Fibroblast of the aortic adventitia (primary cell): ENCODE measurements around the gene MTG1. TPM values are rescaled to one million over a fixed set of nuclear protein-coding genes. Genes with fewer than 3 reads are reported as not detected.
"Not testable (repeated sequence)": the region's sequence is repeated elsewhere in the genome, so short reads cannot be mapped to it uniquely, and the experiment has no call there.

Experiments used
- DNase-seq: peaks from one replicate; pipeline ENCODE4 v3.0.0-alpha.2; 2010; ENCODE audit warnings: low read depth
- H3K4me3 ChIP-seq: 2 replicates; pipeline ENCODE4 v1.5.1; 2011; ENCODE audit warnings: low read depth, mild to moderate bottlenecking, control low read depth, low read length, moderate library complexity
- total RNA-seq: library from RNA; depleted of rRNA; stranded (reverse); fragments of >200 nt; gene quantifications from 2 replicates; pipeline ENCODE4 v1.2.3, GENCODE V29; 2012; ENCODE audit warnings: low replicate concordance
- TF ChIP-seq, protein P1 (sequence below): IDR thresholded peaks from 2 replicates; pipeline ENCODE4 v1.5.1; 2011; ENCODE audit warnings: mild to moderate bottlenecking, low read length, control low read depth, inconsistent platforms; ENCODE audit not compliant: insufficient read depth

The MTG1 gene
- total RNA-seq, 1 donor = 25.4 TPM

DNA sequence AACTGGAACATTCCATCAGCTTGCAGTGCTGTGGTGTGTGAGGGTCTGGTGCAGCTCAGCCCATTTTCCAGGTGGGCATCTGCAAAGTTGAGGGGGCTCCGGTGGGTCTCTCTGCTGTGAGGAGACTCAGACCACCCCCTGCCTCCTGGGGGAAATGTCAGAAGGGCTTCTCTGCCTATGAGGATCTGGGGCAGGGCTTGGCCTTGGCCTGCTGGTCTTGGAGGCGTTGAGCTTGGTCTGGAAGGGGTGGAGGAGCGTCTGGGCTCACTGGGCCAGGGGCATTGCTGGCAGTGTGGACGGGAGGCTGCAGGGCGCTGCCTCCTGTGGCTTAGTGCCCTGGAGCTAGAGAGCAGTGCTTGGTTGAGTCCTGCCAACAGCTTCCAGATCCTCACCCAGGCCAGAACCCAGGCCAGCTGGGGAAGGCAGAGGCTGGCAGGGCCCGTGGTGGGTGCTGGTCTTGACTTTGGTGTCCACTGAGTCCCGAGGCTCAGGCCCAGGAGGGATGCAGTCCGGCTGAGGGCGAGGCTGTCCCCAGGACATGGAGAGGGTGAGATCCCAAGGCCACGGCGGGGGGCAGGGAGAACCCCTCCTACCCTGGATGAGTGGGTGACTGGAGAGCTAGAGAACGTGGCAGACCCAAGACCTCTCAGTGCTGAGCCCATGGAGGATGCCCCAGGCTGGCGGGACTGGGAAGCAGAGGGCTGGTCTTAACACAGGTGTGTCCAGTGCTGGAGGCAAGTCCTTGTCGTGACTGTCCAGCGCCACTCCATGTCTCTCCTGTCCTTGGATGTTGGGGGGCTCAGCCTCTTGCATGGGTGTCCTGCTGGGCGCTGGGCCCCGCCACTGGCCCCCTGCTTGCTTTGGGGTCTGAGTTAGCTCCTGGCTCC is 27.6 kb downstream of the MTG1 start:
- H3K4me3 ChIP-seq = no peak overlapping the region
- TF ChIP-seq, protein P1, sequence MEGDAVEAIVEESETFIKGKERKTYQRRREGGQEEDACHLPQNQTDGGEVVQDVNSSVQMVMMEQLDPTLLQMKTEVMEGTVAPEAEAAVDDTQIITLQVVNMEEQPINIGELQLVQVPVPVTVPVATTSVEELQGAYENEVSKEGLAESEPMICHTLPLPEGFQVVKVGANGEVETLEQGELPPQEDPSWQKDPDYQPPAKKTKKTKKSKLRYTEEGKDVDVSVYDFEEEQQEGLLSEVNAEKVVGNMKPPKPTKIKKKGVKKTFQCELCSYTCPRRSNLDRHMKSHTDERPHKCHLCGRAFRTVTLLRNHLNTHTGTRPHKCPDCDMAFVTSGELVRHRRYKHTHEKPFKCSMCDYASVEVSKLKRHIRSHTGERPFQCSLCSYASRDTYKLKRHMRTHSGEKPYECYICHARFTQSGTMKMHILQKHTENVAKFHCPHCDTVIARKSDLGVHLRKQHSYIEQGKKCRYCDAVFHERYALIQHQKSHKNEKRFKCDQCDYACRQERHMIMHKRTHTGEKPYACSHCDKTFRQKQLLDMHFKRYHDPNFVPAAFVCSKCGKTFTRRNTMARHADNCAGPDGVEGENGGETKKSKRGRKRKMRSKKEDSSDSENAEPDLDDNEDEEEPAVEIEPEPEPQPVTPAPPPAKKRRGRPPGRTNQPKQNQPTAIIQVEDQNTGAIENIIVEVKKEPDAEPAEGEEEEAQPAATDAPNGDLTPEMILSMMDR = no peak
- DNase-seq = no peak

DNA sequence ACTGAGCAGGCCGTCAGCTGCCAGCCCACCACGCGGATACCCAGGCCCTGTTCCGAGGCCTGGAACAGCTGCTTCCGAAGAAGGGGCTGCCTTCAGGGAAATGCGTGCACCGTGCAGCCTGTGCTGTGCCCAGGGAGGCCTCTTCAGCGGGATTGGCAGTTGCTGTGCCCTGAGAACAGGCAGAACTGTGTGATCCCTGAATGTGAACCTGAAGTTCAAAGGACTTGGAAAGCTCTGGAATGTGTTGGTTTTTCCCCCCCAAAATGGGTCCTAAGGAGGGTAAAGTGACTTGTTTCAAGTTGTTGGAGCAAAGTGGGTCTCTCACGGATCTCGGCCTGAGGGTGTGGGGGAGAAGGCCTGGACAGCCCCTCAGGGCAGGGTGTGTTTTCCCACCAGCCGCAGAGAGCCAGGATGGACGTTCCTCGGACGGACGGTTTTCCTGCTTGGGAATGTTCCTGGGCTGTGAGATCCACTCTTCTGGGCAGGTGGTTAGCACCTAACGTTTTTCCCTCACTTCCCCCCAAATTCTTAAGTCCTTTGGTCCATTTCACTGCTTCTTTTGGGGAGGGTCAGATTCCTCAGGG is 28.4 kb downstream of the MTG1 start:
- no peak overlapping the region for H3K4me3 ChIP-seq
- TF ChIP-seq, protein P1 = no peak
- DNase-seq = no peak

DNA sequence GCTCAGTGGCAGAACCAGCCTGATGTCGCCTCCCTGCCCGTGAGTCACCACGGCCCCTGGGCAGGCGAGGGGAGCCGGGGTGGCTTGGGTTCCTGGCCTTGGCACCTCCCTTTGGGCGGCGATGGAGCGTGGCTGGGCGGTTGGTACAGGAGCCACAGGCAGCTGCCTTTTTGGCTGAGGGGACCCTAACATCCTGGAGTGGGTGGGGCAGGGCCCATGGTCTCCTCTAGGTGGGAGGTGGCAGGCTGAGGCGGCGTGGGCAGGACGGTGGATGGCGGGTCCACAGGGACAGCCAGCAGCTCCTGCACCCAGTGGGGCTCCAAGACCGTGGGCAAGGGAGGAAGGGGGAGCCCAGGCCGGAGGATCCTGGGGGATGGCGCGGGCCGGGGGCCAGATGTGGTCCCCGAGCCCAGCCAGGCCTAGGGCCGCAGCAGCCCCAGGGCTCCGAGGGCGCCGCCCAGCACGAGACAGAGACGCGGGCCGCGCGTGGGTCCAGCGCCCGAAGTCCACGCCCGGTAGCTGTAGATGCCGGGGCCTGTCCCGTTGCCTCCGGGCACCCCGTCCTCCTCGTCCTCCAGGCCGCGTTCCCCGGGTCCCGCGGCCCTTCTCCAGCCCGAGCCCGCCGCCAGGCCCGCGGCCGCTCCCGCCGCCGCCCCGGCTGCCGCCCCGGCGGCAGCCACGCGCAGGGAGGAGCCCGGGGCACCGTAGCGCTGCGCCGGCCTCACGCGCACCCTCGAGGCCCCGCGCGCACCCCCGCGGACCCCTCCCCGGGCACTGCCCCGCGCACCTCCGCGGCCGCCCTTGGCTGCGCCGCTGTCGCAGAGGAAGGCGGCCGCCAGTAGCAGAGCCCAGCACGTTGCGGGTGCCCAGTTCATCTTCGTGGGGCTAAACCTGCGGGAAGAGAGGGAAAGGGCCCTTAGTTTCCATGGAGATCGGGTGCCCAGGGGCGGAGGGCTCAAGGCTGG is 29.1 kb downstream of the MTG1 start:
- TF ChIP-seq, protein P1 = no peak
- DNase-seq = no peak
- H3K4me3 ChIP-seq = no peak overlapping the region

DNA sequence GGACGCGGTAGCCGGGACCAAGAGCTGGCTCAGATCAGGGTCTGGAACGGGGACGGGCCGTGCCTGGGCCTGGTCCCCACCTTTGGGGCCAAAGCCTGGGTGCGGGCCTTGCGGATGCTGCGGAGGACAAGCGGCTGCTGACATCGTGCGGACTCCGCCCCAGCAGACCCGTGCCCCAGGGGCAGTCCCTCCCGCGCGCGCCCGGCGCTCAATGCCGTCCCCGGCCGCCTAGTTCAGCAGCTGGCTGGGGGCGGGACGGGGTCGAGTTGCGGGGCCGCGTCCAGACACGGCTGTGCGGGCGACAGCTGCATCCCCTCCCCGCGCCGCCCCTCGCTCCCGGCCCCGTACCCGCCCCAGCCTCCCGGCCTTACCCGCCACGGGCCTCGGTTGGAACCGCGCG is 30.1 kb downstream of the MTG1 start:
- DNase-seq, H3K4me3 ChIP-seq: not testable (repeated sequence)

DNA sequence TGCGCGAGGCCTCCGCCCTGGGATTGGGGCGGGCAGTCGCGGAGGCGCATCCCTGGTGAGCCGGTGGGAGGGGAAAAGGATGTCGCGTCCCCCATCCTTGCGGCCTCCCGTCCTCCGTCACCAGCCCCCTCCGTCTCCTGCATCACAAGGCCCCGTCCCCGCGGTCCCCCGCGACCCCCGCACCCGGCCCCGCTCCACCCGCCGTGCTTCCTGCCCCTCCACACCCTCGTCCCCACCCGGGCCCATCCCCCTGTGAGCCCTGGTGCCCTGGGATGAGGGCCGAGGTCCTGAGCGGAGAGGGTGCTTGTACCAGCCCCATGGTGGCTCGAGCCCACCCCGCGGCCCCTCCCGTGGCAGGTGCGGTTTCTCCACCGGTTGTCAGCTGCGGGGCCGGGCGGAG is 30.6 kb downstream of the MTG1 start, which contains the start of gene SPRN:
Gene SPRN, minus strand, starts transcription at position 25 of the 400 bp plus-strand sequence. CDS start 944 bp downstream, outside the sequence.
- not testable (repeated sequence) for DNase-seq, H3K4me3 ChIP-seq

DNA sequence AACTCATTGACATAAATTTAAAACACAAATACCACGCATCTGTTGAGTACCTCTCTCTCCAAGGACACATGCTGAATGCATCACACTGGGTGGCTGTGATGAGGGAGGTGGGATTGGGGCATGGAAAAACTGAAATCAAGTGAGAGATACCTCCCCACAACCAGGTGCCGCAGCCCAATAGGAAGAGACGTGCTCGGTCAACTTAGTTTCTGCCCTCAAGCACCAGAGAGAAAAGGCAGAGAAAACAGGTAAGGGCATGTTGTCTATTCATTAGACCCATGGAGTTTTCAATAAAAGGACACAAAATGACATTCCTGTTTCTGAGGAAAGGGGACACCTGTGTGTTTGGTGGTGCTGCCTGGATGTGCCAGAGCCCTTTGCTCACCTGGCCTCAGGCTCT is 35.6 kb downstream of the MTG1 start:
- H3K4me3 ChIP-seq, DNase-seq: not testable (repeated sequence)

- not testable (repeated sequence) for DNase-seq, H3K4me3 ChIP-seq
Observed at GRCh38 chr10:133431888-133432613, 38.1 kb downstream of the MTG1 start.

DNA sequence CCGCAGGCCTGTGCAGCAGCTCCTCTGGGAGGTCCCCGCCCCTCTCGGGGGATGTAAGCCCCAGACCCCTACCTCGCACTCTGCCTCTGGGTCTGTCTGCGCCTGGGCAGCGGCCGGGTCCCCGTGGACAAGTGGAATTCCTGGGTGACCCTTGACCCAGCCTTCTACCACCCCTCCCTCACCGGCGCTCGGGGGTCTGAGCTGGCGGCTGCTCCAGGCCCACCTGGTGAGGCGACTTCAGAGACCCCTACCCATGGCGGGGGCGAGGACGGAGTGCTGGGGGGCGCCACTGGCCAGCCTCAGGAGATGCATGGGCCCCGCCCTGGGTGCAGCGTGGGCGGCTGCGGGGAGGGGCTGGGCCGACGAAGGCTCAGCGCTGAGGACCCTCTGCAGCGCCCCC is 38.8 kb downstream of the MTG1 start:
- DNase-seq, H3K4me3 ChIP-seq: not testable (repeated sequence)
